OCI-LY1 (cell line): ENCODE results near the gene CPNE1.

Experiments used
- EZH2 ChIP-seq: fragments of 200-600 bp; sonication (generic), shearing (Covaris generic); IDR thresholded peaks from 2 replicates; pipeline ENCODE4 v1.8.0; 2017; ENCODE audit warnings: borderline replicate concordance, mixed run types, mild to moderate bottlenecking, antibody characterized with exemption, low read length, moderate library complexity, mixed read lengths
- TF ChIP-seq, protein P1 (sequence below): fragments of 200-600 bp; sonication (generic), shearing (Covaris generic); IDR thresholded peaks from 2 replicates; pipeline ENCODE4 v1.5.1; 2017; ENCODE audit warnings: mild to moderate bottlenecking, antibody characterized with exemption, low read length, moderate library complexity, mixed read lengths

DNA sequence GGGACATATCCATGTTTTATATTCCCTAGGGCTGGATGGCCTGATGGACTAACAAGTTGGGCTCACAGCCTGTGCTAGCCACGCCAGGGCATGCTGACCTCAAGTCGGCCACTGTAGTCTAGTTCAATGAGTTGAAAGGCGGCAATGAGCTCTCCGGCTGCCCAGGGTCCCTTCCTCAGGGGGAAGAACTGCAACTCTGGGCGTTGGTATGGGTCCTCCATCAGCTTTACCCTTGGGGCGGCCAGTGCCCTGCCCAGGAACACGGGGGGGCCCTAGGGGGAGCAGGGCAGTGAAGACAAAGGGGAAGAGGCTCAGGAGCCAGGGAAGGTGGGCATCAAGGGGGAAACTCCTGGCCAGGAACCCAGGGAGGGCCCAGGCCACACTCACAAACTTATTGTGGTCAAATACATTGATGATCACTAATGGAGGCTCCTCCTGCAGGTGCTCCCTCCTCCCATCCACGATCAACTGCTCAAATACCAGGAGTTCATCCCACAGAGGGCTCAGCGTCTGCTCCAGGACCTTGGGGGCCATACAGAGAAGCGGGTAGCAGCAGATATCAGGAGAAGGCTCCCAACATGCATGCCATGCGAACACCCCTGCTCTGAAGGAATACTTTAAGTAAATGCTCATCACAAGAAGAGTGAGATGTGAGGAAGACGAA is 81.8 kb downstream of the CPNE1 start:
- TF ChIP-seq, protein P1, sequence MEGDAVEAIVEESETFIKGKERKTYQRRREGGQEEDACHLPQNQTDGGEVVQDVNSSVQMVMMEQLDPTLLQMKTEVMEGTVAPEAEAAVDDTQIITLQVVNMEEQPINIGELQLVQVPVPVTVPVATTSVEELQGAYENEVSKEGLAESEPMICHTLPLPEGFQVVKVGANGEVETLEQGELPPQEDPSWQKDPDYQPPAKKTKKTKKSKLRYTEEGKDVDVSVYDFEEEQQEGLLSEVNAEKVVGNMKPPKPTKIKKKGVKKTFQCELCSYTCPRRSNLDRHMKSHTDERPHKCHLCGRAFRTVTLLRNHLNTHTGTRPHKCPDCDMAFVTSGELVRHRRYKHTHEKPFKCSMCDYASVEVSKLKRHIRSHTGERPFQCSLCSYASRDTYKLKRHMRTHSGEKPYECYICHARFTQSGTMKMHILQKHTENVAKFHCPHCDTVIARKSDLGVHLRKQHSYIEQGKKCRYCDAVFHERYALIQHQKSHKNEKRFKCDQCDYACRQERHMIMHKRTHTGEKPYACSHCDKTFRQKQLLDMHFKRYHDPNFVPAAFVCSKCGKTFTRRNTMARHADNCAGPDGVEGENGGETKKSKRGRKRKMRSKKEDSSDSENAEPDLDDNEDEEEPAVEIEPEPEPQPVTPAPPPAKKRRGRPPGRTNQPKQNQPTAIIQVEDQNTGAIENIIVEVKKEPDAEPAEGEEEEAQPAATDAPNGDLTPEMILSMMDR, result no peak
- no peak for TF ChIP-seq EZH2
